GM18519 (cell line): ENCODE data around the gene PLPP3.

Experiments used
- ATAC-seq: cut with Tn5 transposase; IDR thresholded peaks from one replicate; pipeline ENCODE4 v1.9.1; 2021; ENCODE audit warnings: mild to moderate bottlenecking, moderate library complexity; ENCODE audit not compliant: unreplicated experiment, low FRiP score

PLPP3 gene

GRCh38 chr1:56505792-56506743 lies 73.3 kb downstream of the PLPP3 start:
- no peak for ATAC-seq

DNA sequence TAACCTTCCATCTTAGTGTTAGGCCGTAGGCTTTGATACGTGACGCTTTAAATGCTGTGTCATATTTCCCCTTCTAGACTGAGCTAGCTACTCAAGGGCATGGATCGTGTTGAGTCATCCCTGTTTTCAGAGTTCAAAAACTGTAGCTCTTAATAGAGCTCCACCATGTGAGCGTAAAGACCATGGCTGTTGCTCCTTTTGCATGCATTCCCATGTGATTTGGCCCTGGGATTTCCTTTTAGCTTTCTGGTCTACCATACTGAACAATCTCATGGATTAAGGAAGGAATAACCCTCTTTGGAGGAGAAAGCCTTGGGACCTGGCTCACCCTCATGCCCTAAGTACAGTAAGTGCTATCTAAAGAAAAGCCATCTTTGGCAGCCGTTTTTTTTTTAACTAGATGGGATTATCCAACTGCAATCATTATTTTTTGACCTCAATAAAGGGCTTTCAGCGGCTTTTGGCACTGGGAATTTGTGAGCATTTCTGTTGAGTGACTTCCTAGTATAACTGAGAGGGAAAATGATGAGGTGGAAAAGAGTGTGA lies 76.6 kb downstream of the PLPP3 start:
- no peak for ATAC-seq

DNA sequence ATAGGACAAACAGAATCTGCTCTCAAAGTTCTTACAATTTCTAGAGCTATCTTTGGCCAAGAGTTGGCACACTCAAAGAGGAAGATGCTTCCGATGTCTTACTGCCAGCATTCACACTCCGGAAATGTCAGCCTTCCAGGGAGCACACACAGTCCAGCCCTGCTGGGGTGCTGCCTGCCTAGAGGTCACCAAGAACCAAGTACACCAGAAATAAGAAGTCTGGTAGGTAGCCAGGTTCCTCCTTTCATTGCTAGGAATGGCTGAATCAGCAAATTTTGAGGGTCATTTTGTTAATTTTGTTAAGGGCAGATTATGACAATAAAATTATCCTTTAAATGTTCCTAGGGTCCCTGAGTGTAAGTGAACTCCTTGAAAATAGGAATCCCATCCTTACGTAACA lies 77.5 kb downstream of the PLPP3 start:
- no peak for ATAC-seq

DNA sequence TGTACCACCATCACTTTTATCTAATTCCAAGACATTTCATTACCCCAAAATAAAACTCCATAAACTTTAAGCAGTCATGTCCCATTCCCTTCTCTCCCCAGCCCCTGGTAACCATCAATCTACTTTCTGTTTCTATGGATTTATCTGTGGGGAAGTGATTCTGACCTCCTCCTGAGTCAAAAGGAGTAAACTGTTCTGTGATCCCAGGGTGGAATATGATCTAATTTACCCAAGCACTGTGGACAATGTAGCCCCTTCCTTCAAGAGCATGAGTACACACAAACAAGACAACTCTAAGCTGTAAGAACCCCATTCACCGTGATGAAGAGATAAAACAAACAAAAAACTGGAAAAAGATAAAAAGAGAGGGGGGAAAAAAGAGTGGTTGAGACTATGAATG lies 77.9 kb downstream of the PLPP3 start:
- no peak for ATAC-seq

GRCh38 chr1:56496821-56497772 lies 82.3 kb downstream of the PLPP3 start:
- ATAC-seq = no peak

- ATAC-seq = no peak
Observed at GRCh38 chr1:56496158-56496557, 83.2 kb downstream of the PLPP3 start.

DNA sequence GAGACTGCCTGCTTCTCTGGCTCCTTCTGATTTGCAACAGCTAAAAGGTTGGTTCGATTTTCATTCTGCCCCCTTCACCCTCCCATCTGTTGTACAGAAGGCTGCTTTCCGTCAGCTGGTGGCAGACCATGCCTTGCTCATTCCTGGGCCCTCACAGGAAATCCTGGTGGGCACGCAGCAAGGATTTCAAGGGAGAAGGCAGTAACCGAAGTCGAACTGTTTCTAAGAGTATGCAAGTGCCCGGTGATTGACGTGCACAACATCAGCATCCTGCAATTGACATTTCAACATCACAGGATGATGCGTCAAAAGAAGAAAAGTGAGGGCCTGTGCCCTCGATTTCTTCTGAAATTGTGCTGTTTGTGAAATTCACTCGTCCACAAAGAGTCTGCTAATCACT lies 83.8 kb downstream of the PLPP3 start:
- no peak for ATAC-seq

DNA sequence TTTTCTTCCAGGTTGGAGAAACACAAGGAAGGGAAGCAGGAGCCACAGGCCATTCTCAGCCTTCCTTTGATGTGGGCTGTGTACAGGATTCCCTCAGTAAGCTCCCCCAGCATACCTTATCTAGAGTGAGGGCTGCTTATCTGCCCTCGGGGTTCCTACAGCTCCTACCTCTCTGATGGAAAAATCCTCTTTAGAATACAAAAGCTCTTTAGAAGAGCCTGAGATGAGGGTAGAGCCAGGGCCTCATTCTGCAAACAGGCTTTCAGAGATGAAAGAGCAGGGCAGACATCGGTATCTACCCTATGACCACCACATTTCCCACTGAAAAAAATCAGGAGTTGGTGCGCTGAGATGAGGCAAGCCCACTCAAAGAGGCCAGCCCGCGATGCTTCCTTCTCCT lies 85.1 kb downstream of the PLPP3 start:
- no peak for ATAC-seq

DNA sequence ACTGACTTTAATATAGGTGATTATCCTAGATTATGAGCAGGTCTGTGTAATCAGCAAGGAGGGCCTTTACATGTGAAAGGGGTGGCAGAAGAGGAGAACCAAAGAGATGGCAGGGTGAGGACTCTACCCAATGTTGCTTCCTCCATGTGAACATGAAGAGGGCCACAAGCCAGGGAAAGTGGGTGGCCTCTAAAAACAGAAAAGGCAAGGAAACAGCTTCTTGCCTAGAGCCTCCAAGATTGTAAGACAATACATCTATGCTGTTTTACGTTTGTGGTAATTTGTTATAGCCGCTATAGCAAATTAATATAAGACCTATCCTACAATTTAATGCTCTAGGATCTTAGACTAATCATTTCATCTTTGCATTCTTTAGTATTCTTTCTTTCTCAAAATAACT lies 85.5 kb downstream of the PLPP3 start:
- ATAC-seq = no peak

DNA sequence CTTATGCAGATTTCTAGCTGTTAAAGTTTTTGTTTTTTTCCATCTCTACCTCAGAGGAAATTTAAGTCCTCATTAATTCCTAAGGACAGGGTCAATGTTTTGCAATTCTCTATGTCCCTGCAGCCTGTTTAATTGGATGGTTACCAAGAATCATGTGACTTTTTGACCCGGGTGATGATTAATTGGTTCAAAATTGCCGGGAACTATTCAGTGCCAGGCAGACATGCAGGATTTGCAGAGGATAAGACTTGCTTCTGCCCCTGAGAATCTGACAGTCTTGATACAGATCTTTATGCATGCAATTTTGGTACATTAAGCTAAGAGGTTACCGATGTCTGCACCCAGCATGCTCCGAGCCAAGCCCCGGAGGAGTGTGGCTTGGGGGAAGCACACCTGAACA lies 87.9 kb downstream of the PLPP3 start:
- no peak for ATAC-seq

DNA sequence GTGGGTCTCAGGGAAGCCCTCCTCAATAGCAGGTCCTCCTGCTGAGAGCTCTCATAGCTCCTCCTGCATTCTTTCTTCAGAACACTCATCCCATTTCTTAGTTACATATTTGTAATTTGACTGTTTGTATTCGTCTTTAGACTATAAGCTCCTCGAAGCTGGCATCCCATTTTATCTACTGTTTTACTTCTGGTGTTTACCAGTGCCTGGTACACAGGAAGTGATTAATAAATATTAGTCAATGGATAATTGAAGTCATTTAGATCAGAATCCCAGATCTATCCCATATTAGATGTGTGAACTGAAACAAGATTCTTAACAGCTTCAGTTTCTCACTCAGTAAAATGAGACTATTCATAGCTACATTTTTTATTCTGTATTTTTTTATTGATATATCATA lies 88.7 kb downstream of the PLPP3 start:
- no peak for ATAC-seq

DNA sequence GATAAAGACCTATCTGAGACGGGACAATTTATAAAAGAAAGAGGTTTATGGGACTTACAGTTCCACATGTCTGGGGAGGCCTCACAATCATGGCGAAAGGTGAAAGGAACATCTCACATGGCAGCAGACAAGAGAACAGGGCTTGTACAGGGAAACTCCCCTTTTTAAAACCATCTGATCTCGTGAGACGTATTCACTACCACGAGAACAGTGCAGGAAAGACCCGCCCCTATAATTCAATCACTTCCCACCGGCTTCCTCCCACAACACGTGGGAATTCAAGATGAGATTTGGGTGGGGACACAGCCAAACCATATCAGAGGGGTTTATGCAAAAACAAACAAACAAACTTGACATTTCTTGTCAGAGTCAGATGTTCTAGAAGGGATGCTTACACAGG lies 89.7 kb downstream of the PLPP3 start:
- ATAC-seq = no peak

GRCh38 chr1:56484695-56485094 lies 94.7 kb downstream of the PLPP3 start:
- ATAC-seq = no peak

DNA sequence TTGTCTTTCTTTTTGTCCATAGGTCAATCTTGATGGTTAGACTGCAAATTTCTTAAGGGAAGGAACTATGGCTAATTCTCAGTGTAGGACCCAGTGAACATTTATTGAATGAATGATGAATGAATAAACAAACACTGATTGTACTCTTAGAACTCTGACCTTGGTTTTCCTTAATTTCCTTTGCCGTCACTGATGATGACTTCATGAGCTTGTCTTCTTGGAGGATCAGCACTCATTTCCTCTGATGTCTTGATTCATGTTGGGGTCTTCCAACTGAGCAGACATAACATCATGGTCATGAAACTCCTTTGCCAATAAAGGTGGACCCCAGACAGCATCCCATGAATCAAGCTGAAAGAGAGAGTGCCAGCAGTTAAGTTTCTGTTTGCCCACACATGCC lies 96.3 kb downstream of the PLPP3 start:
- no peak for ATAC-seq

GRCh38 chr1:56482486-56482885 lies 96.9 kb downstream of the PLPP3 start:
- ATAC-seq = no peak

DNA sequence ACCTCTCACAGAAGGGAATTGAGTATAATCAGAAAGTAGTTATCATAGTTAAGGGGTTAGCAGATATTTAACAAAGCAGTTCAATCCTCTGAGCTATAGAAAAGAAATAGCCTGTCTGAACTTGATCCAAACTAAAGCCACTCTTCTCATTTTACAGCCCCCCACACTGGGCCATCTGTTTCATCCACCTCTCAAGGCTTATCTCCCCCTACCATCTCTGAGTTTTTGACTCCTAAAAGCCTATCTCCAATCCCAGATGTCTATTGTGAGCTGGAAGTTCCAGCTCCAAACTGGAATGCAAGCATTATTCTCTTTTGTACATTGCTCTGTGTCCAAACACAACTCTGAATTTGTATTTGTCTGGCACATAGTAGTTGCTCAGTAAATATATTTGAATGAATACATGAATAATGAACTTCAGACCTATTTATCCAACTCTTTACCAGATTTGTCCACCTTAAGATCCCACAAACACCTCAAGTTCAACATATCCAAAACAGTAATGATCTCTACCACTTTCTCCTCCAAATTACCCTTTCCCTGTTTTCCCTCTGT lies 98.1 kb downstream of the PLPP3 start:
- ATAC-seq = no peak

- ATAC-seq = no peak
Observed at GRCh38 chr1:56478734-56479133, 100.6 kb downstream of the PLPP3 start.

- no peak for ATAC-seq
Observed at GRCh38 chr1:56477164-56478111, 101.9 kb downstream of the PLPP3 start.

GRCh38 chr1:56473582-56474270 lies 105.6 kb downstream of the PLPP3 start:
- no peak for ATAC-seq
